HG02884 (cell line): ENCODE results near the gene RPL27A.

ENCODE experiments used
- ATAC-seq: cut with Tn5 transposase; IDR thresholded peaks from one replicate; pipeline ENCODE4 v1.9.1; 2021; ENCODE audit warnings: mild to moderate bottlenecking, moderate library complexity; ENCODE audit not compliant: unreplicated experiment

The RPL27A gene

DNA sequence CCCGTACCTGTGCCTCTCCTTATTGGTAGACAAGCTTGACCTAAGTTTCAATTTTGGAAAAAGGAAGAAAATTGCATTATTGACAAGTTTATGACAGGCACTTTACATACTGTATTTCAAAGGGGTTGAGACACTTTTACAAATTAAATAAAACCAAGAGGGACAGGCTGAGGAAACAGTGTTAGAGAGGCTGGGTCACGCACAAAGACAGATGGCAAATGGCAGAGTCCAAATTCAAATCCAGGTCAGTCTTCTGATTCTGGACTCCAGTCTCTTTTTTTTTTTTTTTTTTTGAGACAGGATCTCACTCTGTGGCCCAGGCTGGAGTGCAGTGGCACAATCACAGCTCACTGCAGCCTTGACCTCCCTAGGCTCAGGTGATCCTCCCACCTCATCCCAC, 10.2 kb upstream of the RPL27A start:
- no peak for ATAC-seq

- no peak for ATAC-seq
Measured at GRCh38 chr11:8674859-8675258, 7.7 kb upstream of the RPL27A start.

- ATAC-seq, result no peak
Measured at GRCh38 chr11:8676458-8676857, 6.1 kb upstream of the RPL27A start.

GRCh38 chr11:8679006-8679405, 3.6 kb upstream of the RPL27A start:
- ATAC-seq, result no peak

DNA sequence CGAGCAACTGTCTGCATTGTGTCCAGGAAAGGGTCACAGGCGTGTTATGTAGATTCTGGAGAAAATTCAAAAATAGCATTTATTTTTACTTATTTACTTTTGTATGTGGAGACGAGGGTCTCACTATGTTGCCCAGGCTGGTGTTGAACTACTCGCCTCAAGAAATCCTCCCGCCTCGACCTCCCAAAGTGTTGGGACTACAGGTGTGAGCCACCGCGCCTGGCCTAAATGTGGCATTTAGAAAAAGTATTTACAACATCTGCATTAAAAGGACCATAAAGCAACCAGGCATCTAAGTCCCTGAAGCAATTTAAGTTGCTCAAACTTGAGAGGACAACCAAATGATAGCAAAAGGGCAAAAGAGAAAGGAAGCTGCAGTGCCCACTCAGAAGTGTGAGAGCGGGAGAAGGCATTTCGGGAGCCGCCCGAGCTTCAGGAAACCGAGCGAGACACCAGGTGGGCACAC, 722 bp upstream of the RPL27A start:
- ATAC-seq, result no peak

DNA sequence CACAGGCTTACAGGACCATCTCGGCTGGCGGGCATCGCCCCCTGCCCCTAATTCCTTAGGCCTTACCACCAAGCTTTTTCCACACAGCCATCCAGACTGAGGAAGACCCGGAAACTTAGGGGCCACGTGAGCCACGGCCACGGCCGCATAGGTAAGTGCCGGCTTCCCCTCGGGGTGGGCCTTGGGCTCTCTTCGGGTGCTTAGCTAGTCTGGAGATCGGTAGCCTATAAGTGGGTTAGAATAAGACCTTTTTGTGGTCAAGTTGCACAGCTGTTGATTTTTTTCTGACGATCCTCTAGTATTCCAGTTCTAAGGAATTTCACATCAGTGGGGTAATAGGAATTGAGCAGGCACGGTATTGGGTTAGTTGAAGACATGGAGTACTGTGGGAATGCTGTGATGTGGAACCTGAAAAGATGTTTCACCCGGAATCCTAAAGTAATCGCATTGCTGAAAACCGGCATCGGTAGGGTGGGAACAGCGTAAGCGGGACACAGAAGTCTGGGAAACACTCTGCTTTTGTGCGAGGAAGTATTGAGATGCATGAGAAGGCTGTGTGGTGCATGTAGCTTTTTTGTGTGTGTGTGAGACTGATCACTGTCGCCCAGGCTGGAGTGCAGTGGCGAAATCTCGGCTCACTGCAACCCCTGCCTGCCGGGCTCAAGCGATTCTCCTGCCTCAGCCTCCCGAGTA, 669 bp downstream of the RPL27A start:
- ATAC-seq, result peak; percentile 9

- ATAC-seq, result no peak
Measured at GRCh38 chr11:8684600-8685290, 2.2 kb downstream of the RPL27A start.

DNA sequence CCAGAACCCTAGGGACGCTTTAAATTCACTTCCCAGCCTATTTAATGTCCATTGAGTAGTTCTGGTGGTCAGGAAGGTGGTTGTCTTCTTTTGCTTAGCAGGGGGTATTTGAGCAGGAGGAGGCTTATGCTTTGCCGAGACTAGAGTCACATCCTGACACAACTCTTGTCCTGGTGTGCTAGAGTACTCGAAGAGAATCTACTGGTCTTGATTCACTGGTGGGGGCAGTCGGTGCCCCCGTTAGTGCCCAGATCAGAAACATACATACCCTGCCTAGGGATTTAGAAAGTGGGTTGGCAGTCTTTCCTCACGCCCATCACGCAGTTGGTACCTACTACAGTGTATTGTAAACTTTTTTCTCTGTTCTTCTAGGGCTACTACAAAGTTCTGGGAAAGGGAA, 2.7 kb downstream of the RPL27A start:
- ATAC-seq, result no peak

DNA sequence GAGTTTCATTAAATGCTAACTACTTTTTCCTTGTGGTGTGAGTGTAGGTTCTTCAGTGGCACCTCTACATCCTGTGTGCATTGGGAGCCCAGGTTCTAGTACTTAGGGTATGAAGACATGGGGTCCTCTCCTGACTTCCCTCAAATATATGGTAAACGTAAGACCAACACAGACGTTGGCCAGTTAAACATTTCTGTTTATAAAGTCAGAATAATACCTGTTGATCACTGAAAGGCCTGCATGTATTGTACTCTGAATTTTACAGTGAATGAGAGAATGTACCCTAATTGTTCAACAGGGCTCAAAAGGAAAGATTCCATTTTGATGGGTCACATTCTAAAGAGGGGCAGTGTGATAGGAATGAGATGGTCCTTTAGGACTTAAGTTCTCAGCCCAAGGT, 3.2 kb downstream of the RPL27A start:
- ATAC-seq, result no peak

DNA sequence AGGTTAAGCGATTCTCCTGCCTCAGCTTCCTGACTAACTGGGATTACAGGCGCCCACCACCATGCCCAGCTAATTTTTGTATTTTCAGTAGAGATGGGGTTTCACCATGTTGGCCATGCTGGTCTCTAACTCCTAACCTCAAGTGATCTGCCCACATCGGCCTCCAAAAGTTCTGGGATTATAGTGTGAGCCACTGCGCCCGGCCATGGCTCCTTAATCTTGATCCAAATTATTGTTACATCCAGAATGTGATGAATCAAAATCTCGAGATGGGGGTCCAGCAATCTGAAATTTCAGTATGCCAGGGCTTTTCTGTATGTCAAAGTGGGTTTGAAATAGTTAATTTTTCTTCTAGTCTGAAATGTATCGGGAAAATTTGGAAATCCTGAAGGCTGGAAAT, 3.7 kb downstream of the RPL27A start:
- ATAC-seq, result no peak

DNA sequence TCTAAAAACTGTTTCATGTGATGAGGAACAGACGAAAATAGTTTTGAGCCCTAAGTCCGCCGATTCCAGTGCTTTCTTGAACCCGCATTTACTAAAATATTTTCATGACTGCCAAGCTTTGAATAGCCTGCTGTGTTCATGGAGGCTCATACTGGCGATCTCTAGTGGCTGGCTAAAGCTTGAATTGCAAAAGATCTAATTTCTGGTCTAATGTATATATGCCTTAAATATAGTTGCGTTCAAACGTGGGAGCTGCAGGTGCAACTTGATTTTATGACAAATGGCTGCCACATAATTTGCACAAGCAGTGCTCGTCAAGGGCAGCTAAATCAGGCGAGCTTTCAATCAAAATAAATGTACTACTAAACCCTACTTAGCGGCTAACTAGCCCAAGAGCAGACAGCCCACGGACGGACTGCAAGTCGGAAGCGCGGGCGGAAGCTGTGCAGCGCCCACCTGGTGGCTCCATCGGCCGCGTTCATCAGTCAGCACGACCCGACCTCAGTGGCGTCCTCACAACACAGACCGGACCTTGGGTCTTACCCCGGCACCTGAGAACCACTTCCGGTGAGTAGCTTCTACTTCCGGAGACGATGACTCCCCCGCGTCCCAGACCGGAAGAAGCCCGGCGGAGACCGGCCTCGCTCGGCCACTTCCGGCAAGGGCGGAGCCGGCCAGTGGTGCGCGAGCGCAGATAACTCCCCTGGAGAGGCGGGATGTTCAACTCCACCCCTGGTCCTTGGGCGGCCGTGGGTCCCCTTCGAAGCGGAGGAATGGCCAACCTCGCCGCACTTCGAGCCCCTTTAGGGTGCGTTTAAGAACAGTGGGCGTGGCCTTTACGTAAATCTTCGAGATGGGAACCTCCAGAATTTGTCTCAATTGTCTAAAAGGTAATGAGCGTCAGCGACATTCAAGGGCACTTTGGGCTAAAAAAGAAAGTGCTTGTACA, 6.1 kb downstream of the RPL27A start:
- ATAC-seq, result peak; percentile 87

DNA sequence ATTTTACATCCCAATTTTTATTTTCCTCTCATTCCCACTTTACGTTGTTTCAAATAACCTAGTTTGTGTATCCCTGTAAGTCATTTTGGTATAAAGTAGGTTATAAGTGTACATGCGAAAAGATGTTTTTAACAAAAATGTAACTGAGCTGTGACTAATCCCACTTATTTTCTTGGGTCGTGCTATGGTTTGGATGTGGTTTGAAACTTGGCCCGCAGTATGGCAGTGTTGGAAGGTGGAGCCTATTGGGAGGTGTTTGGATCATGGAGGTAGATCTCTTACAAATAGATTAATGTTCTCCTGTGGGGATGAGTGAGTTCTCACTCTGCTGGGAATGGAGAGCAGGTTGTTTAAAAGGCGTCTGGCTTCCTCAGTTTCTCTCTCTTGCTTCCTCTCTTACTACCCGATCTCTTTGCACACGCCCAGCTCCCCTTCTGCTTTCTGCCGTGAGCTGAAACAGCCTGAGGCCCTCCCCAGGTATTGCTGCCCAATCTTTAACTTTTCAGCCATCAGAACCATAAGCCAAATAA, 7.2 kb downstream of the RPL27A start:
- no peak for ATAC-seq

- ATAC-seq, result no peak
Measured at GRCh38 chr11:8690374-8691342, 8.1 kb downstream of the RPL27A start.

DNA sequence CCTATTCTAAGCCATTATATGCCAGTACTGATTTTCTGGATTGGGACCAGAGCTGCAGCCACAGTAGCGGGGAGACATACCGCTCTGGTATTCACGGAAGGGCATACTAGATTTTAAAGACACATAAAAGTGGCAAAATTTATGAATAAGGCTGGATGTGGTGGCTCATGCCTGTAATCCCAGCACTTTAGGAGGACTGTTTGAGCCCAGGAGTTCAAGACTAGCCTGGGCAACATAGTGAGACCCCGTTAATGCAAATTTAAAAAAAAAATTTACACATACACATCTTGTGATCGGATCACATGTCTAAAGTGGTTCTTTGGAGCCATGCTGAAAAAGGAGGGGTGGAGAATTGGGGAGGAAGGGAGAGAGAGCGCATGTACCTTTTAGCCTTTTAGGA, 9.0 kb downstream of the RPL27A start:
- ATAC-seq, result no peak

DNA sequence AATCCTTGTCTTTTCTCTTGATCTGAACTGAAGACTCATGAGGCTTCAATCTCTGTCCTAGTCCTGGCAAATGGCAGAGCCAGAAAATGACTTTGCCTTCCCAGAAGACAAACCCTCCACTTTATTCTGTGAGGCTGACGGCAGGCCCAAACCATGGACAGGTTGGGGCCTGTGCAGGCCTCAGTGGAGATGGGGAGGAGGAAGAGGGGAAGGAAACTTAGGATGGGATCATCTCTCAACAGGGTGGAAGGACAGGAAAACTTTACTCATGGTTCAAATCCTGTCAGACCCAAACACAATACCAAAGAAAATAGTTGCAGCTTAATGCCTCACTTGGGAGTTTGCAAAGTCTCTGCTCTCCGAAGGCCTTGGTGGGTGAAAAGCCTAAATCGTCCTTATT, 9.8 kb downstream of the RPL27A start:
- no peak for ATAC-seq

DNA sequence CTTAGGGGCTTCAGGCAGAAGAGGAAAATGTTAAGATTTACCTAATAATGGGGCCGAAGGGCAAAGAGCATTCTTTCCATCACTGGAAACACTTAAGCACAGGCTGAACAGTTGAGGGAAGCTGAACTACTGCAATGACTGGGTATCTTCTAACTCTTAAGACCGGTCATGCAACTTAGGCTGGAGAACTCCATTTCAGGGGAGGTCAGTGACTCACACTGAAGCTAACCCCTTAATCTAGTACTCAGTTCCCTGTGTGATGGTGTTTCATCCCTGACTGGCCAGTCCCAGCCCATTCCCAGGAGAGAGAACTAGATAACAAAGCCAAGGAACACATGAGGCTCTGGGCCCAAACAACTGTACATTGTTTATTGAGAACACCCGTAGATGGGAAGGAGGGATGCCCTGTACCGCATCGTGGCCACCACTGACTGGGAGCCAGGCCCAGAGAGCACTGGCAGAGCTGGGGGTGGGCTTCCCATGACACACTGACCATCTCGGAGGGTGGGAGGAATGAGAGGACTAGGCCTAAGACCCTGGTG, 10.5 kb downstream of the RPL27A start:
- ATAC-seq, result no peak

DNA sequence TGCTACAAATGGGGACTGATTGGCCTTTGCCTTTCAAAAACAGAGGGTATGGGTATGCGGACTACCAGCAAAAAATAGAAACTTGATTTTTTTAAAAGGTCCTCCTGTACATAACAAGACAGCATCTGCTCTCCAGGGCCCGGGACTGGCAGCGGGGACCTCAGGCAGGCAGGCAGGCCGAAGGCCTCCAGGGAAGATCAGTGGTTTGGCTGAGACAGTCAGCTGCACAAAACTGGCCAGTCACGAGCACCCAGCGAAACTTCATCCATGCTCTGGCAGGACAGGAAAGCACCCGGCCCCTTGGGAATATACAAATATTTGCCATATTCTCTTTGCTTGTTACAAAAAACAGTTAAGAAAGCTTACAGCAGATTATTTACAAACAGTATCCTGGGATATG, 11.0 kb downstream of the RPL27A start:
- no peak for ATAC-seq

DNA sequence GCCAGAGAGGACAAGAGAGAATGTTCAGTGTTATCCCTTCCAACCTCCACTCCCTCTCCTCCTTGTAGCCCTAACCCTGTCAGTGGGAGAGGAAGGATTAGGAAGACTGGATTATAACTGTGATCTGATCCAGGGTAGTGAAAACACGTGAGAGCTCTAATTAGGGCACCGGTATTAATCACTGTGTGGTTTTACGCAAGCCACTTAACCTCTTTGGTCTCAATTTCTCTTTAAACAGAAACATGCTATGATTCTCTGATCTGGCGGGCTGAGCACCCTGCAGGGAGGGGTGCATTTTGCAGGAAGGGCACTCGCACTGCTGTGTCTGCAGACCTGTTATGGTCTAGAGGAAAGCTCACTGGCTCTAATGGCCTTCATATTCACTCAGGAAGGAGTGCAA, 11.5 kb downstream of the RPL27A start:
- ATAC-seq, result no peak

GRCh38 chr11:8697054-8697453, 14.5 kb downstream of the RPL27A start:
- no peak for ATAC-seq

- ATAC-seq, result no peak
Measured at GRCh38 chr11:8698379-8698851, 15.8 kb downstream of the RPL27A start.
